NCI-H2107 (cell line): ENCODE data around the gene ALKBH5.

Source experiments
- DNase-seq: peaks from one replicate; lab custom pipeline; 2025; lab: John Stamatoyannopoulos, UW

ALKBH5 gene

DNA sequence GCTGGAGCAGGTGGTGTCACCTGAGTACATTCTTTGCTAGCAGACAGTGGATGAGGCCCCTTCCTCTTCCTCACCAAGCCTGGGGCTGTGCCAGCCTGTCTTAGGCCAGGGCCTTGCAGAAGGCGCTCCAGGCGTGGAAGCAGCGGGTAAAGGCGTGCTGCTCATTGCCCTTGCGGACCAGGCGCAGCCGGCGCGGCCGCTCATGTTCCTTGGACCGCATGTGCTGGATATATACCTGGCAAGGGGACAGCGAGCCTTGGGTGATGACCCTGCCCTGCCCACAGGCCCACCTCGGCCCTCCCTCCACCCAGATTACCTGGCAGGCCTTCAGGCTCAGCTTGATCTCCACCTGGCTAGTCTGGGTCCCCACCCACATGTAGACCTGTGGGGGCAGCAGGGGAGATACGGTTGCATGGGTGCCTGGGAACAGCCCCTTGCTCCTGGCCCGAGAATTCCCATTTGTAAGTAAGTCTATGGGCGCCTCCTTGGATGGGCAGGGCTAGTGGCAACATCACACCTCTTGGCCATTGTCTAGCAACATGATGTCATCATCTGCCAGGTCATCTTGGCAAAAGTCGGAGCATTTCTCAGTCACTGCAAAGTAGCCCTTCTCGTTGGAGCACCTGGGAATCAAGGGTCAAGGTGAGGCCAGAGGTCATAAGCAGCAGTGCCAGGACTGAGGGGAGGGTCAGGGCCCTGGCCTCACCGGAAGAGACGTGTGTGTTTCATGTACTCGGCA, 61.6 kb downstream of the ALKBH5 start:
- DNase-seq, result no peak

DNA sequence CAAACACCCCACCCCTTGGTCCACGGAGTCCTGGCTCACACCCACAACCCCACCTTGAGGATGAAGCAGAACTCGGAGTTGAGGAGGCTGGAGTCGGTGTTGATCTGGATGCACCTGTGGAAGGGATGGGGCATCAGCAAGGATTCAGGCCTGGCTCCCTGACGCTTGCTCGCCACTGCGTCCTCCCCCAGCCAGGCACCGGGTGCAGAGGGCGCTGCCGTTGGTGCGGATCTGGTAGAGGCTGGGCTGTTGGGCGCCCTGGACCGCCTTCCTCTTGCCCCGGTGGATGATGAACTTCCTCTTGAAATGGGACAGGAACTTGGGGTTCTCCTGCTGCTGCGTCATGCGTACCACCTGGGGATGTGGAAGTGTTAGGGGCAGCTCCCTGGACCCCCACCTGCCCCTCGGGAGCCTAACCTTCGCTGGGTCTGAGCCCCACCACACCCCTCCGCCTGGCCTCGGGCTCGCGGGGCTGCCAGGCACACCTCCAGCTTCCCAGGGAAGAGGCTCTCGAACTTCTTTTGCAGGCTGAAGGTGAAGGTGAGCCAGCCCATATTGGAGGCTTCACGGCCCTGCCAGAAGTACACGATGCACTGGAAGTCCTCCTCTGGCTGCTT, 62.6 kb downstream of the ALKBH5 start:
- no peak for DNase-seq

DNA sequence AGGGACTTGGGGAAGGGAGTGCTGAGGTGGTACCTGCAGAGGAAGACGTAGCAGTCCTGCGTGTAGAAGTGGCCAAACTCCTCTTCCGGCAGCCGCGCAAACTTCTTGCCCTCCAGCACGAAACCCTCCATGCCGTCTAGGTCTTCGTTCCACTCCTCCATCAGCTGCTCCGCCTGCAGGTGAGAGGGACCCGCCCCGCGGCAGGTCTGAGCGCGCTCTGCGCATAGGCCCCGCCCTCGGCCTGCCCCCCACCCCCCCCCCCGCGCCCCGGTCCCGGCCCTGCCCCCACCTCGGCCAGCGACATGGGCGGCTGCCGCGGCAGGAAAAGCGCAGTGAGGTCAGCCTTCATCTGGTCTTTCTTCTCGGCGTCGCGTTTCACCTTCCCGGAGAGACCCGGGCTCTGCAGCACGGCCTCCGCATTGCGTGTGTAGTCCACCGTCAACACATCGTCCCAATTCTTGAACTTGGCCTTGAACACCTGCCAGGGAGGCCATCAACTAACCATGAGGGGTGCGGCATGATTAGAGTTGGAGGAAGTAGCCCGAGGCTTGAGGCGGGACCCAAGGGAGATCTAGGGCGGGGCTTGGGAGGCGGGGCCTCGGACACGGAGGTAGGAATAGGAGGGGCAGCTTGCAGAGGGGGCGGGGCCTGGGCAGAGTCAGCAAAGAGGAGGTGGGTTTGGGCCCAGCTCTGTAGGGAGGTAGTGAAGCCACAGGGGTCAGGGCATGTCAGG, 63.4 kb downstream of the ALKBH5 start:
- peak; percentile 51 for DNase-seq

DNA sequence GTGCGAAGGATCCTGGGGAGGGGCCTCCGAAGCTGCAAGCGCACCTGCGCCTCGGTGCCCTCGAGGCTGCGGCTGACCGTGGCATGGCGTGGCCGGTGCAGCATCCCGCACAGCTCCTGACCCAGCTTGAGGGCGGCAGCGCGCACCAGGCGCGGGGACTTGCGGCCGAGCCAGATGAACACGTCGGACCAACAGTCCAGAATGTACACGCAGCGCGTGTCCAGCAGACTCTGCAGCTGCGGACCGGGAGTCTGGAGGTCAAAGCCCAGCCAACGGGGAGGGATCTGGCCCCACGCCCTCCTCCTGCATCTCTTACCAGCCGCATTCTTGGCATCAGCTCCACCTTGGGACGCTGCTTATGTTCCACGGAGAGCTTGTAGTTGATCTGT, 64.0 kb downstream of the ALKBH5 start:
- no peak for DNase-seq

DNA sequence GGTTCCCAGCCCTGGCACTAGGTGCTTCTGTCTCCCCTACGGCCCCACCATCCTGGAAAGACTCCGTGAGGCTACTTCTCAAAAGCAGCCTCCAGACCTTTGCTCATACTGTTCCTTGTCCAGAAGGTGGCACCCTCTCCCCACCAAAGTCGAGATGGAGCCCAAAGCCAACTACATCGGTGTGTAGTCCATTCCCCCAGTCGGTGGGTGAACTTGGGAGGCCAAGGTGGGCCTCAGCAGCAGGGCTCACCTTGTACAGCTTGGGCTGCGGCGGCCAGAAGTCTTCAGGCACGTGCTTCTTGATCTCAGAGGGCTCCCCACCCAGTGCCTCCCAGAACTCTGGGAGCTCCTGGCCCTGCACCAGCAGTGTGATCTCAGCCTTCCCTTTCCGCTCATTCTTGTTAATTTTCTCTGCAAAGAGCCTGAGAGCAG, 64.7 kb downstream of the ALKBH5 start:
- no peak for DNase-seq

DNA sequence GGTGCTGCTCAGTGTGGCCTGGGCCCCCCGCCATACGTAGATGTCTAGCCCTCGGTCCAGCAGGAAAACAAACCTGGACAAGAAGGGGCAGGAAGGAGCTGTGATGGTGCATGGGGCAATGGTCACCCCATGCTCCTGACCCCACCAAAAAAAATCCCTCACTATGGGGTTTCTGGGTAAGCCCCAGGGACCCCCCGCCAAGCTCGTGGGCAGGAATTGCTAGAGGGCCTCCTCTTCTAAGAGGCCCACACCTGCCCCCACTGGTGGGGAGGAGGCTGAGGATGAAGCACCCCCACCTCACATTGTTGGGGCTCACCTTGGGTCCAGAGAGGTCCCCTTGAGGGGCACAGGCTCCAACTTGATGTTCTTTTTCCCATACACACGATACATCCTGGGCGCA, 65.2 kb downstream of the ALKBH5 start:
- DNase-seq, result no peak

DNA sequence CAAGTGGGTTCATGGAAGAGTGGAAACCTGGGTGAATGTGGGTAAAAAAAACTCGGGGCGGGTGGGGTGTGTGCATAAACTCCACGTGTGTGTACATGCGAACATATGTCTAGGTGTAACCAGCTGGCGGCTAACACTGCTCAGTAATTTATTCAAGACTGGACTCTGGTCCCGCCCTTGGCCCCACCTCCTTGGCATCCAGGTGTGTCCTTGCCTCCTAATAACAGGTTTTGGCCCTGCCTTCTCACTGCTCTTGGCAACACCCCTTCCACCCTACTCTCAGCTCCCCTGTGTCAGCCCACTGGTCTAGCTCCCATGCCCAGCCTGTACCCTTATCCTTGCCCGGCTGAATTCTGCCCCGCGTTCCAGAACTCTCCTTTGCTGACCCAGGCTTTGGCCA, 66.6 kb downstream of the ALKBH5 start:
- no peak for DNase-seq

DNA sequence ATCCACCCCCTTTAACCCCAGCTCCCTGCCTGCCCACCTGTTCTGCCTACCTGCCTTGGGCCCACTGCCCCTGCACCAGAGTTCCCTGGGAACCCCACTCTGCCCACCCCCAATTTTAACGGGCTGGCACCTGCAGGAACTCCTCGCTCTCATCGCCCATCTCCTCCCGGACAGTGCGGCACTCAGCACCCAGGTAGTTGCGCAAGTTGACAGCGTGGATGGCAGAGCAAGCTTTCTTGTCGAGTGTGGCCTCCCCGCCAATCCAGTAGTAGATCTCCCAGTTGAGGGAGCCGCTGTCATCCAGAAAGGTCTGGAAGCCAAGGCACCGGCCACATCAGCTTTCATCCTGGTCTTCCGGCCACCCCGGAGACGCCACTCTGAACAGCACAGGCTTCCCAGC, 67.1 kb downstream of the ALKBH5 start:
- DNase-seq, result no peak

DNA sequence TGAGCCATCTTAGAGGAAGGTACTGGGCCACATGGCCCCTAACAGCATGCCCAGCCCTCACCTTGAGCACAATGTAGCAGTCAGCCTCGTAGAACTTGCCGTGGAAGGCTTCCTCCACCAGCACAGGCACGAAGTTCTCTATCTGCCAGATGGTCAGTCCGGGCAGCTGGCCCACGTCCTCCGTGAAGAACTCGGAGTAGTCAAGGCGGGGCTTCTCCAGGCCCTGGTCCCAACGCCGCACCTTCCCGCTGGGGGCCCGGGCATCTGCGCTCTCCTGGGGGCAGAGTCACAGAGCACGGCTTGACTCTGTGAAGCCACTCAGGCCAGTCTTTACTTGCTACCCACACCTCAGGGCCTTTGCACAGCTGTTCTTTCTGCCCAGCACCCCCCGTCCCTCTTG, 67.6 kb downstream of the ALKBH5 start:
- DNase-seq, result no peak

DNA sequence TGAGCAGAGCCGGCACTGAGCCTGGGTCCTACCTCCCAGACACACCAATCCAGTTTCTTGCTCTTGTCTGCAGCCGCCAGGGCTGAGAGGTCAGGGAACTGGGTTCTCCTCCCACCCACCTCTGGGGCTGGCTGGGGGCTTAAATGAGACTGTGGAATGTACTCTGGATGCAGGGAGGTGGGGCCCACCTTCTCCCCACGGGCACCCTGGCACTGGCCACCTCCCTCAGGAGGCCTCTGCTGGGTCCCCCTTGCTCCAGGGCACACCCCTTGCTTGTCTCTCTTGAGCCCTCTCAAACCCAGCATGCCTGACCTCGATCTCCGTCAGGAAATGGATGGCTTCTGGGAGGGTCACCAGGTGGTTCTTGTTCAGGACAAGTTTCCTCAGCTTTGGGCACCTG, 68.5 kb downstream of the ALKBH5 start:
- no peak for DNase-seq

DNA sequence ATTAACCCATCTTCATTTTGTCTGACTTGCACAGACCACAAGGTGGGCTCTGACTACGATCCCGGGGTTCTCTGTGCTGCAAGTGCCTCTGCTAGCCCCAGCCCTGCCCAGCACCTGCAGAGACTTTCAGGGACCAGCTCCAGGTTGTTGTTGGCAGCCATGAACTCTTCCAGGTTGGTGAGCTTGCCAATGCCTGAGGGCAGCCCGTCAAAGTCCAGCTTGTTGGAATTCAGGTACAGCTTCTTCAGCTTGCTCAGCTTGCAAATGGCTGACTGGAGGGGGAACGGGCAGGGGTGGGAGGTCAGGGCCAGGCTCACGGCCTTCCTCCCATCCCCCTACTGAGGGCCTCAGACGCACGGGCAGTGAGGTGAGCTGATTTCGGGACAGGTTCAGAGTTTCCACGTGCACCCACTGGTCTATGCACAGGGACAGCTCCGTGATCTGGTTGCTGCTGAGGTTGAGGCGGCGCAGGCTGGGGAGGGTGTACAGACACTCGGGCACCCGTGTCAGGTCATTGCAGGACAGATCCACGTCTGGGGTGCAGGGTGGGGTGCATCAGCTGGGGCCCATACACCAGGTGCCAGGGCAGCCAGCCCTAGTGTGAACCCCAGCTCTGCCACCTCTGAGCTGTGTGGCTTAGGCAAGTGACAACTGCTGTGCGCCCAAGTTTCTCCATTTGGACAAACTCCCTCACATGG, 69.7 kb downstream of the ALKBH5 start:
- DNase-seq, result no peak

DNA sequence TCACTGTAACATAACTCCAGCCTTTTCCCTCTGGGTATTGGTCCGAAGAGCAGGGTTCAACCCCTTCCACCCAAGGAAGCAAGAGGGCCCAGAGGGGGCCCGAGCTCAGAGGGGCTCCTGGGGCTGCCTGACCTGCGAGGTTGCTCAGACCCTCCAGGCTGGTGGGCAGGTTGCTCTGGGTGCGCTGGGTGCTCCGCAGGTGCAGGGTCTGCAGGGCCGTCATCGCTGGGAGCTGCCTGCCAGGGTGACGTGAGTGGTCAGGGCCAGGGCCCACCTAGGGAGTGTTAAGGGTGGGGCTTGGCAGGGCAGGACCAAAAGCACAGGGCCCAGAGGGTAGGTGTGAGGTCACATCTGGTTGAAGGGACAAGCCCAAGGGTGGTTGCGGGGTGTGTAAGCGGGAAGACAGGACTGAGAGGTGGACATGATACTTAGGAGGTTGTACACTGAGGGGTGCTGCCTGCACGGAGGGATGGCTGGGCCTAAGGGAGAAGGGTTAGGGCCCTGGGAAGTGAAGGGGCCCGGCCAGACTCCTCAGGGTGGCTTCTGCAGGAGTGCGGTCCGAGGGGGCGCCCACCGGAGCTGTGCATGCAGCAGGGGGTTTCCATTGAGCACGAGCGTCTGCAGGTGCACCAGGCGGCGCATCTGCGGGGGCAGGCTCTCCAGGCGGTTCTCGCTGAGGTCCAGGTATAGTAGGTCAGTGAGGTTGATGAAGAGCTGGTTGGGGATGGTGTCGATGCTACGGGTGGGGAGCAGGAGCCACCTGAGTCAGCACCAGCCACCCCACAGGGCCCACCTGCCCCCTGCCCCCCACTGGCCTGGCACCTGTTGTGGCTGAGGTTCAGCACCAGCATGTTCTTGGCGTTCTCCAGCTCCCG, 70.6 kb downstream of the ALKBH5 start:
- no peak for DNase-seq

DNA sequence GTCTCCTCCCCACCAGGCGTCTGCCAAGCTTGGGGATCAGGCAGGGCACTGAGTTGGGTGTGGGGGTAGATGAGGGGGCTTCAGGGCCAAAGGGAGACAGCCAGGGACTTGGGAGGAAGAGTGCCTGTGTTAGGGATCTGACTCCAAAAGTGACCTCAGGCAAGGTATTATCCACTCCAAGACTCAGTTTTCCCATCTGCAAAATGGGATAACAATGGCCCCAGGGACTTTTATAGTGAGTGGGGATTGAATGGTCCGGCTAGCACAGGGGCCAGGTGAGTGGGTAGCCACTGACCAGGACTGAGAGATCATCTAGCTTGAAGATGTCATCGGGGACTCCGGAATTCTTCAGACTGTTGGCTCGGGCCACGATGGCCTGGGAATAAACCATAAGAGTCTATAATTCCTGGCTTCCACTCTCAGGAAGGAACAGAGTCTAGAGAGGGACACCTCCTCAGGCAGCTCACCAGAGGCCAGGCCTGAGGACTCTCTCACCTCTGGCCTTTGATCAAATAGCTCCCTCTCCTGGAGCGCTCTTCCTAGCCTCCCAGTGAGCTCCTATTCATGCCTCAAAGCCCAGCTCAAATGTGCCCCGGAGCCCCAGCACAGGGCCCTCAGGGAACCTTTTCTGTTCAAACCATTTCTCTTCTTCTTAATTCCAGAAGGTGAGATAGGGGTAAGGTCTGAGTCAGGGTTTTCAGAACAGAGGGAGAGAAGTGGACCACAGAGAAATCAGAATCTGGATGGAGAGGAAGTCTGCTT, 71.4 kb downstream of the ALKBH5 start:
- DNase-seq, result no peak

DNA sequence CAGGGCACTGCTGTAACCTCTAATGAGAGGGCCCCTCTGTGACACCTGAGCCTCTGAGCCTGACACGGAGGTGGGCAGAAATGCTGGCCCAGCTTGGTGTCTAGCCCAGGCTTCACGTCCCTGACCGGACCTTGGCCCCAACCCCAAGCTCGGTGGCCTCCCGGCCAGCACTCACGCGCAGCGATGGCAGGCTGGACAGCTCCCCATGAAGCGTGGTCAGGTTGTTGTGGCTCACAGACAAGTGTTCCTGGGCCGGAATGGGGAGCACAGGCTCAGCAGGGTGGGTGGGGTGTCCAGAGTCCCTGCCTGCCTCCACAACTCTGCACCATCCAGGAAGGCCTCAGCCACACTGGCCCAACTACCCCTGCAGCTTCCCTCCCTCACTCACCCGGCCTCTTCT, 72.7 kb downstream of the ALKBH5 start:
- DNase-seq, result no peak

DNA sequence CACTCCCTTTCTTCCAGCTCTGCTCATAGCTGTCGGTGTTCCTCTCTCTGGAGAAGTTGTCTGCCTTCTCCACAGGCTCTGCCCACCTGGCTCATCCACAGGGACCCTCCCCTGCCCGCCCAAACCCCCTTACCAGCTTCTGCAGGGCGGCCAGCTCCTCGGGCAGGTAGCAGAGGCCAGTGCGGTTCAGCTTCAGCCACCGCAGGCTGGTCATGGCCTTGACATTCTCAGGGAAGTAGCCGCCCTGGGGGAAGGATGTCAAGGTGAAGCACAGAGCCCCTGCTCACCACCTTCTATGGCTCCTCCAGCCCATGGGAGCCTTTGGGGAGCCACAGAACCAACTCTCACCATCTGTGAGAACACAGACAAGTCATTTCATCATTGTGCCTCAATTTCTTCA, 73.1 kb downstream of the ALKBH5 start:
- no peak for DNase-seq

DNA sequence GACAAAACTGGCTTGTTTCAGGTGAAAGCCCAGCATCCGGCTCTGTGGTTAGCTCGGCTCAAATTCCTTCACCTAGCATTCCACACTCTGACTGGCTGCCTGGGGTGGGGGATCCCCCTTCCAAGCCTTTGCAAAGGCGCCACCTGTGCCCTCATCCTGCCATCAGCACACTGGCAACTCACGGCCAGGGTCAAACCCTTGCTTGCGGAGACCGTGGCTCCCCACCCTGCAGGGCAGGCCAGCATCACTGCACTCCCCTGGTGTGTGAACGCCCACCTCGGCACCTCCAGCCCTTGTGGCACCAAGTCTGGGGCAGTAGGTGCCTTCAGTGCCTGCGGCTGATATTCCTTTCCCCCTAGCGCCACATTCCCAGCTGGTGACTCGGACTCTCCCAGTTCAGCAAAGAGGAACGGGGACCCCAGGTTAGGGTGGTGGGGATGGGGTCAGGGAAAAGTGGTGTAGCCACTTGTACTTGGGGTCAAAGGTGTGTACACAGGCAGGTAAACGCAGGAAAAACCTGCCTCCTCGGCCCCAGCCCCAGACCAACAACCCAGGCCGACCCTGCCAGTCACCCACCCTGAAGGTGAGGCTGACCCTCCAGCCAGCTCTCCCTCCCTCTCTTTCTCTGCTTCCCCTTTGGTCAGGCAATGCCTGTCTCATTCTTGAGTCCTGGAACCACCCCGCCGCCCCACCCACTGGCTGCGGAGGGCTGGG, 73.8 kb downstream of the ALKBH5 start:
- DNase-seq, result no peak

DNA sequence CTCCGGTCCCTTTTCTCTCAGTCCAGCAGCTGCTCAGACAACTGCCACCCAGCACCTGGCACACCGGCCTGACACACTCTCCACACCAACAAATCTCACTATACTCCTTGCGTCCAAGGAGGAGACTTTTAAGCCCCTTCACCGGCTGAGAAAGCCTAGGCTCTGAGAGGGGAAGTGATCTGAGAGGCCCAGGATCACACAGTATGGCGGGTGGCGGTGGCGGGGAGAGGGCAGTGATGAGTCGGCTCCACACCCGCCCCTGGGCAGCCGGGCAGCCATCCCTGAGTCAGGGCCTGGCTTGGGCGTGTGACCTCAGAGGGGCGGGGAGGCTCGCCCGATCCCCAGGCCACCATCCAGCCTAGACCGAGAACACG, 74.3 kb downstream of the ALKBH5 start:
- DNase-seq, result no peak

DNA sequence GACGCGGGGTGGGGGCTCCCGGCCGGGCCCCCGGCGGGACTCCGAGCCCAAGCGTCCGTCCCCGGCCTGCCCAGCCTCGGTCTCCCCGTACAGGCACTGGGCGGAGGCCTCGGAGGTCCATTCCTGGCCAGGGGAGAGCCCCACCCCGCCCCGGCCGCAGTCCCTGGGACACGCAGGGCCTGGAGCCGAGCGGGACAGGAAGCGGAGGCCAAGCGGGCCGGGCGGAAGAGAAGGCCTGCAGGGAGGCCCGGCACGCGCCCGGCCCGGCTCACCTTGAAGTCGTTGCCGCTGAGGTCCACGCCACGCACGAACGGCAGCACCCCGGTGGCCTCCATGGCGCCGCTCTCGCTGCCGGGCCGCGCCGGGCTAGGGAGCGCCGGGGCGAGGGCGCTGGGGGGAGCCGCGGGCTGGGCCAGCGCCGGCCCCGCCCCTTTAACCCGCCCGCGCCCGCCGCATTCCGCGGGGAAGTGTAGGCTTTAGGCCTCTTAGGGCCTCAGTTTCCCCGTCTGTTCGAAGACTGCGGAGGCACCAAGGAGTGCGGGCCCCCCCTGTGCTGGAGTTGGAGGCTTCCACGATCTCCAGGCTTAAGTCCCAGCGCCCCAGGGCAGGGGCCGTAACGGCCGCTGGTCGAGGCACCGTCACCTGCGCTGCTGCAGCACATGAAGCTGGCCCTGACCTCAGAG, 74.9 kb downstream of the ALKBH5 start, which contains the start of gene FLII:
TSS of gene FLII (minus strand) at position 383 of the 683 bp plus-strand sequence. CDS start at position 335, 48 bp downstream.
- no peak for DNase-seq
